ENCODE results near the gene RNF34.

RNF34 gene

DNA sequence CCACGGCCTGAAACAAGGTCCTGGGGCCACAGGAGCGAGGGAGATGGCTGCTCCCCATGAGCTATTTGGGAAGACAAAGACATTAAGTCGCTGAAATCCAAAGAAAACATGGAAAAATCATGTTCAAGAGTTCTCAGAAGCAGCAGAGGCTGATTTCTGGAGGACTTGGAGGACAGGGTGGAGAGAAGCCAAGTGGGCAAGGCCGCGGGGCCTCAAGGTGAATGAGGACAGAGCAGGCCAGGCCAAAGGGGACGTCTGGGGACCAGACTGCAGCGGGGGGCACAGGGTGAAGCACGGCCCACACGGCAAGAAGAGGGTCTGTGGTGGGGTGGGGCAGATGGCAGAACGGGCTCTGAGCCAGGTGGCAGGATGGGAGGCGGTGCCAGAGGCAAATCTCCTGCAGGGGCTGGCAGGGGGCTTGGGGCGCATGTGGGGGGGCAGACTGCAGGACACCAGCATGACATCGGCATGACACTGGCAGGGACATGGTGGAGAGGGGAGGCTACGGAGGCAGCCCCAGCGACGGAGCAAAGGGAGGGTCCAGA, 48.9 kb downstream of the RNF34 start:
- TF ChIP-seq, protein P1, sequence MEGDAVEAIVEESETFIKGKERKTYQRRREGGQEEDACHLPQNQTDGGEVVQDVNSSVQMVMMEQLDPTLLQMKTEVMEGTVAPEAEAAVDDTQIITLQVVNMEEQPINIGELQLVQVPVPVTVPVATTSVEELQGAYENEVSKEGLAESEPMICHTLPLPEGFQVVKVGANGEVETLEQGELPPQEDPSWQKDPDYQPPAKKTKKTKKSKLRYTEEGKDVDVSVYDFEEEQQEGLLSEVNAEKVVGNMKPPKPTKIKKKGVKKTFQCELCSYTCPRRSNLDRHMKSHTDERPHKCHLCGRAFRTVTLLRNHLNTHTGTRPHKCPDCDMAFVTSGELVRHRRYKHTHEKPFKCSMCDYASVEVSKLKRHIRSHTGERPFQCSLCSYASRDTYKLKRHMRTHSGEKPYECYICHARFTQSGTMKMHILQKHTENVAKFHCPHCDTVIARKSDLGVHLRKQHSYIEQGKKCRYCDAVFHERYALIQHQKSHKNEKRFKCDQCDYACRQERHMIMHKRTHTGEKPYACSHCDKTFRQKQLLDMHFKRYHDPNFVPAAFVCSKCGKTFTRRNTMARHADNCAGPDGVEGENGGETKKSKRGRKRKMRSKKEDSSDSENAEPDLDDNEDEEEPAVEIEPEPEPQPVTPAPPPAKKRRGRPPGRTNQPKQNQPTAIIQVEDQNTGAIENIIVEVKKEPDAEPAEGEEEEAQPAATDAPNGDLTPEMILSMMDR (IDR thresholded peaks at IDR 0.05; ENCODE audit: low read depth, low read length), result no peak
- Histone ChIP-seq H3K27ac (no peak overlapping the region), H3K36me3 (peaks cover 12% of the 10 kb centered on the region), H3K27me3 (ENCODE audit: insufficient read depth, low read depth, severe bottlenecking) (no peaks in the 10 kb centered on the region), H3K4me3 (ENCODE audit: low read depth, low read length) (no peak overlapping the region), H3K9me3 (ENCODE audit: severe bottlenecking) (no peaks in the 10 kb centered on the region)
- DNase-seq, result no peak

DNA sequence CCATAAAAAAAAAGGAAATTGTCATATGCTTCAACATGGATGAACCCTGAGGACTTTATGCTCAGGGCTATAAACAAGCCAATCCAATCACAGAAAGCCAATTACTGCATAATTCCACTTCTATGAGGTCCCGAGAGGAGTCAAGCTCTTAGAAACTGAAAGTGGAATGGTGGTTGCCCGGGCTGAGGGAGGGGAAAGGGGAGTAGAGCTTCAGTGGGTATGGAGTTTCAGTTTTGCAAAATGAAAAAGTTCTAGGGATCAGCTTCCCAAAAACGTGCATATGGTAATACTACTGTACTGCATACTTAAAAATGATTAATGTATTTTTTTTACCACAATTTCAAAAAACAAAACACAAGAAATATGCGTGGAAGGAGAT, 52.0 kb downstream of the RNF34 start:
- TF ChIP-seq, protein P1 (IDR thresholded peaks at IDR 0.05; ENCODE audit: low read depth, low read length), result no peak
- Histone ChIP-seq H3K27me3 (ENCODE audit: insufficient read depth, low read depth, severe bottlenecking) (no peaks in the 10 kb centered on the region), H3K4me3 (ENCODE audit: low read depth, low read length) (no peak overlapping the region), H3K27ac (no peak overlapping the region), H3K36me3 (peaks cover 10% of the 10 kb centered on the region), H3K9me3 (ENCODE audit: severe bottlenecking) (no peaks in the 10 kb centered on the region)
- DNase-seq, result no peak

DNA sequence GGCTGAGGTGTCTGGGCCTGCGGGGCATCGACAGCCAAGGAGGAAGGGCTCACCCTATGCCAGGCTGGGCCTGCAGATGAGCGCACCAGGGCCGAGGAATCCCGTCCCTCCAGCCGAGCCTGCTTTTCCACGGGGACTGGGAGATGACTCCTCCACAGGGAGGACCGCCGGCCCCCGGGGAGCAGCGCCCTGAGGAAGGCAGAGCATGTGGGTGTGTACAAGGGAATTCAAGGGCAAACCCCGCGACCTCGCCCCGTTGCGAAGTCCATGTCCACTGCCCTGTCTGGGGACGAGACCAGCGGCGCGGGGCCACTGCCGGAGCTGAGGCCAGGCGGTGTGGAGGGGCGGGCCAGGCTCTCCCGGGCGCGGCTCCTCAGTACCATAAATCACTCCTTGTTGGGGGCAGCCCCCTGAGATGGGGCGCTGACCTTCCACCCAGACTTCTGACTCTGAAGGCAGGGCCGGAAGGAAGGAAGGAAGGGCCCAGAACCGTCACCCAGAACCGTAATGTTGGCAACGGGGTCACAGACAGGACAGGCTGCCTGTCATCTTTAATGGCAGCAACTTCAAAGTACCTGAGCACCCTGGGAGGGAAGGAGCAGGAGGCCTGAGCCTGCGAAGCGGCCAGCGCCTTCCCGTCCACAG, 52.5 kb downstream of the RNF34 start:
- Histone ChIP-seq H3K9me3 (ENCODE audit: severe bottlenecking) (no peaks in the 10 kb centered on the region), H3K27ac (no peak overlapping the region), H3K36me3 (peaks cover 10% of the 10 kb centered on the region), H3K27me3 (ENCODE audit: insufficient read depth, low read depth, severe bottlenecking) (no peaks in the 10 kb centered on the region), H3K4me3 (ENCODE audit: low read depth, low read length) (no peak overlapping the region)
- no peak for DNase-seq
- TF ChIP-seq, protein P1 (IDR thresholded peaks at IDR 0.05; ENCODE audit: low read depth, low read length), result no peak

DNA sequence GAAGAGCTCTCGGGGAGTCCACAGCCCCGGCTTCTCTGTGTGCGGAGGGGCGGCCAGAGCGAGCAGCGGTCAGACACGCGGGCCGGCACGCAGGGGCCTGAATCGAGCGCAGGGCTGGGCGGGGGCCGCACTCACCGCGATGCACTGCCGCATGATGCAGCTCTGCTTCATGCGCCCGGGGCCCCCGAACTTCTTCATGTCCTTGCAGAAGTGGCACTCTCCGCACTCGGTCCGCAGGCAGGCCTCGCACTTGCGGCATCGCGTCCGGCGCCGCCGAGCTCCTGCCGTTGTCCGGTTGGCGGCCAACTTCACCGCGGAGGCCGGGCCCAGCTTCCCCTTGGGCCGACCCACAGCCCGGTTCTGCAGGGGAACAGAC, 53.1 kb downstream of the RNF34 start:
- Histone ChIP-seq H3K27me3 (ENCODE audit: insufficient read depth, low read depth, severe bottlenecking) (no peaks in the 10 kb centered on the region), H3K9me3 (ENCODE audit: severe bottlenecking) (no peaks in the 10 kb centered on the region), H3K27ac (no peak overlapping the region), H3K4me3 (ENCODE audit: low read depth, low read length) (no peak overlapping the region), H3K36me3 (peaks cover 13% of the 10 kb centered on the region)
- TF ChIP-seq, protein P1 (IDR thresholded peaks at IDR 0.05; ENCODE audit: low read depth, low read length), result no peak
- DNase-seq, result no peak

DNA sequence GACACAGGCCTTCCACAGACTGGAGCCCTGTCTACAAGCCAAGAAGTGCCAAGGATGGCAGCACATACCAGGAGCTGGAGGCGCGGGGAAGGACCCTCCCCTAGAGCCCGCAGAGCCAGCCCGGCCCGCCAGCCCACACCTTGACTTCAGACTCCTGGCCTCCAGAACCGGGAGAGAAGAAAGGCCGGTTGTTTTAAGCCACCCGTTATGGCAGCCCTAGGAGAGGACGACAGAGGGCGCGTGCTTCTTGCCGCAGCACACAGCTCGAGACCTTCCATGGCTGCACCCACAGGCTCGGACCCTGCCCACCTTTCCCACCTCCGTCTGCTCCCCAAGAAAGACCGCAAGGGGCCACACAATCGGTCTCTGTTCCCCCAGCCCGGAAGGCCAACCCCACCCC, 53.7 kb downstream of the RNF34 start:
- H3K27ac ChIP-seq, result no peak overlapping the region
- TF ChIP-seq, protein P1 (IDR thresholded peaks at IDR 0.05; ENCODE audit: low read depth, low read length), result no peak
- peaks cover 13% of the 10 kb centered on the region for H3K36me3 ChIP-seq
- no peak overlapping the region for H3K4me3 ChIP-seq (ENCODE audit: low read depth, low read length)
- no peaks in the 10 kb centered on the region for H3K27me3 ChIP-seq (ENCODE audit: insufficient read depth, low read depth, severe bottlenecking)
- no peaks in the 10 kb centered on the region for H3K9me3 ChIP-seq (ENCODE audit: severe bottlenecking)
- no peak for DNase-seq

DNA sequence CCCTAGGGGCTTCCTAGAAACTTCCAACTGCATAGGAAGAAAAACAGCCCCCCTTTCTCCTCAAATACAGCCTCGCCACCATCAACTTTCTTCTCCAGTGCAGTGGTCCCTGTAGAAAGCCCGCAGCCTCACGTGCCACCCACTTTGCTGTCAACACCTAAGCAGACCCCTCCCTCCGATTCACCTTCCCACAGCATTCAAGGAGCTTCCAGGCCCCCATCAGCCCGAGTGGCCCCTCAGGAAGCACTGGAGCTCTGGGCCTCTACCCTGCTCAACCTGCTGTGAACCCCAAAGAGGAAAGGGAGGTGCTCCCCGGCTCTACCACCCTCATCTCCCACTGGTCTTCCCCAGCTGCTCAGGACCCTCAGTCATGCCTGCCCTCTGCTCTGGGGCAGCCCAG, 55.0 kb downstream of the RNF34 start:
- Histone ChIP-seq H3K27ac (no peak overlapping the region), H3K4me3 (ENCODE audit: low read depth, low read length) (no peak overlapping the region), H3K27me3 (ENCODE audit: insufficient read depth, low read depth, severe bottlenecking) (no peaks in the 10 kb centered on the region), H3K36me3 (peaks cover 13% of the 10 kb centered on the region), H3K9me3 (ENCODE audit: severe bottlenecking) (no peaks in the 10 kb centered on the region)
- TF ChIP-seq, protein P1 (IDR thresholded peaks at IDR 0.05; ENCODE audit: low read depth, low read length), result no peak
- DNase-seq, result no peak
